Measurements from ENCODE around the gene RUNX2. TPM values are rescaled to one million over a fixed set of nuclear protein-coding genes. Genes with fewer than 3 reads are reported as not detected.
A peak's percentile ranks its signal among the peaks of the same experiment; 100 is the strongest.

RUNX2 gene
- polyA plus RNA-seq, 1 of the 3 experiments (the other 2 are of a cell fraction), result 4.4 TPM

GRCh38 chr6:45477790-45478189 is 149.7 kb downstream of the RUNX2 start:
- no peak overlapping the region for H3K4me3 ChIP-seq (ENCODE audit: low read depth in 2 of 2, low read length in 1 of 2)
- TF ChIP-seq MAX (IDR thresholded peaks at IDR 0.05; ENCODE audit: low read depth), result no peak
- no peak for TF ChIP-seq FOSL2 (IDR thresholded peaks at IDR 0.05; ENCODE audit: borderline replicate concordance, low read depth)
- no peak for TF ChIP-seq JUND (IDR thresholded peaks at IDR 0.05)
- TF ChIP-seq SIN3A (IDR thresholded peaks at IDR 0.05; ENCODE audit: borderline replicate concordance, low read depth, low read length), result no peak
- TF ChIP-seq TCF12 (IDR thresholded peaks at IDR 0.05), result no peak
- TF ChIP-seq TEAD4 (IDR thresholded peaks at IDR 0.05; ENCODE audit: borderline replicate concordance, insufficient read depth), result no peak
- no peak for TF ChIP-seq RCOR1 (IDR thresholded peaks at IDR 0.05; ENCODE audit: low read length)
- TF ChIP-seq, protein P1, sequence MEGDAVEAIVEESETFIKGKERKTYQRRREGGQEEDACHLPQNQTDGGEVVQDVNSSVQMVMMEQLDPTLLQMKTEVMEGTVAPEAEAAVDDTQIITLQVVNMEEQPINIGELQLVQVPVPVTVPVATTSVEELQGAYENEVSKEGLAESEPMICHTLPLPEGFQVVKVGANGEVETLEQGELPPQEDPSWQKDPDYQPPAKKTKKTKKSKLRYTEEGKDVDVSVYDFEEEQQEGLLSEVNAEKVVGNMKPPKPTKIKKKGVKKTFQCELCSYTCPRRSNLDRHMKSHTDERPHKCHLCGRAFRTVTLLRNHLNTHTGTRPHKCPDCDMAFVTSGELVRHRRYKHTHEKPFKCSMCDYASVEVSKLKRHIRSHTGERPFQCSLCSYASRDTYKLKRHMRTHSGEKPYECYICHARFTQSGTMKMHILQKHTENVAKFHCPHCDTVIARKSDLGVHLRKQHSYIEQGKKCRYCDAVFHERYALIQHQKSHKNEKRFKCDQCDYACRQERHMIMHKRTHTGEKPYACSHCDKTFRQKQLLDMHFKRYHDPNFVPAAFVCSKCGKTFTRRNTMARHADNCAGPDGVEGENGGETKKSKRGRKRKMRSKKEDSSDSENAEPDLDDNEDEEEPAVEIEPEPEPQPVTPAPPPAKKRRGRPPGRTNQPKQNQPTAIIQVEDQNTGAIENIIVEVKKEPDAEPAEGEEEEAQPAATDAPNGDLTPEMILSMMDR (IDR thresholded peaks at IDR 0.05), result no peak
- TF ChIP-seq MEF2A (IDR thresholded peaks at IDR 0.05; ENCODE audit: borderline replicate concordance, low read depth), result no peak
- TF ChIP-seq, protein P2, sequence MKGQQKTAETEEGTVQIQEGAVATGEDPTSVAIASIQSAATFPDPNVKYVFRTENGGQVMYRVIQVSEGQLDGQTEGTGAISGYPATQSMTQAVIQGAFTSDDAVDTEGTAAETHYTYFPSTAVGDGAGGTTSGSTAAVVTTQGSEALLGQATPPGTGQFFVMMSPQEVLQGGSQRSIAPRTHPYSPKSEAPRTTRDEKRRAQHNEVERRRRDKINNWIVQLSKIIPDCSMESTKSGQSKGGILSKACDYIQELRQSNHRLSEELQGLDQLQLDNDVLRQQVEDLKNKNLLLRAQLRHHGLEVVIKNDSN (IDR thresholded peaks at IDR 0.05; ENCODE audit: borderline replicate concordance, low read depth), result no peak
- WGBS (ENCODE audit: low lambda C conversion rate), result 13% methylated on average over 3 of the region's 3 CpGs
- H4K20me1 ChIP-seq (ENCODE audit: insufficient read depth), result no peaks in the 10 kb centered on the region
- H3F3A ChIP-seq (replicated peaks; ENCODE audit: insufficient read depth), result peaks cover 14% of the 10 kb centered on the region
- H3K9me2 ChIP-seq, result no peaks in the 10 kb centered on the region
- H3K27me3 ChIP-seq (ENCODE audit: insufficient read depth), result no peaks in the 10 kb centered on the region
- no peak overlapping the region for H3K9ac ChIP-seq
- H3K27ac ChIP-seq (ENCODE audit: low read depth in 2 of 2, low read length in 1 of 2), result peak overlapping the region in 1 of 2 experiments; percentile 74; a peak in 2 of 4 replicates
- peak overlapping the region; percentile 28; the same call in 1 of the 2 replicates for H3K4me2 ChIP-seq
- no peak overlapping the region for H2AFZ ChIP-seq (ENCODE audit: low read depth)
- ChIA-PET POLR2A (no interaction called here), CTCF (no interaction called here)
- no peak for DNase-seq
- no peaks in the 10 kb centered on the region for H3K79me2 ChIP-seq (ENCODE audit: insufficient read depth)
- H3K4me1 ChIP-seq (ENCODE audit: control insufficient read depth in 1 of 2, insufficient read depth in 2 of 2, low read depth in 1 of 2, low read length in 1 of 2), result peaks cover 0 to 31% of the 10 kb centered on the region in 2 experiments; a peak in 3 of 4 replicates
- H3K9me3 ChIP-seq, result no peaks in the 10 kb centered on the region
- no peaks in the 10 kb centered on the region for H3K36me3 ChIP-seq (replicated peaks in 1 of 2; ENCODE audit: control insufficient read depth in 1 of 2, insufficient read depth in 2 of 2, low read length in 1 of 2)

GRCh38 chr6:45478240-45478639 is 150.1 kb downstream of the RUNX2 start:
- POLR2A ChIA-PET, result no interaction called here
- TF ChIP-seq, protein P3, sequence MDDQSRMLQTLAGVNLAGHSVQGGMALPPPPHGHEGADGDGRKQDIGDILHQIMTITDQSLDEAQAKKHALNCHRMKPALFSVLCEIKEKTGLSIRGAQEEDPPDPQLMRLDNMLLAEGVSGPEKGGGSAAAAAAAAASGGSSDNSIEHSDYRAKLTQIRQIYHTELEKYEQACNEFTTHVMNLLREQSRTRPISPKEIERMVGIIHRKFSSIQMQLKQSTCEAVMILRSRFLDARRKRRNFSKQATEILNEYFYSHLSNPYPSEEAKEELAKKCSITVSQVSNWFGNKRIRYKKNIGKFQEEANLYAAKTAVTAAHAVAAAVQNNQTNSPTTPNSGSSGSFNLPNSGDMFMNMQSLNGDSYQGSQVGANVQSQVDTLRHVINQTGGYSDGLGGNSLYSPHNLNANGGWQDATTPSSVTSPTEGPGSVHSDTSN (IDR thresholded peaks at IDR 0.05), result peak; percentile 79
- TF ChIP-seq RFX5 (IDR thresholded peaks at IDR 0.05; ENCODE audit: low read length), result no peak
- TF ChIP-seq, protein P1 (IDR thresholded peaks at IDR 0.05), result no peak
- TF ChIP-seq EP300 (IDR thresholded peaks at IDR 0.05; ENCODE audit: borderline replicate concordance in 1 of 2, low read depth in 1 of 2, low read length in 1 of 2), result peak in 1 of 2 experiments; percentile 42; a peak in 1 of 4 replicates
- peak; percentile 84 for TF ChIP-seq FOSL2 (IDR thresholded peaks at IDR 0.05; ENCODE audit: borderline replicate concordance, low read depth)
- no peak for TF ChIP-seq RCOR1 (IDR thresholded peaks at IDR 0.05; ENCODE audit: low read length)
- TF ChIP-seq REST (IDR thresholded peaks at IDR 0.05; ENCODE audit: low read depth, low read length), result no peak
- TF ChIP-seq TCF12 (IDR thresholded peaks at IDR 0.05), result peak; percentile 75
- no peak for TF ChIP-seq EZH2phosphoT487 (IDR thresholded peaks at IDR 0.05; ENCODE audit: borderline replicate concordance, low read depth)
- TF ChIP-seq, protein P2 (IDR thresholded peaks at IDR 0.05; ENCODE audit: borderline replicate concordance, low read depth), result no peak

More at GRCh38 chr6:45478240-45478639, 150.1 kb downstream of the RUNX2 start:
- Histone ChIP-seq H3K4me2 (peak overlapping the region; percentile 28; the same call in 1 of the 2 replicates), H3K27ac (ENCODE audit: low read depth in 2 of 2, low read length in 1 of 2) (peak overlapping the region in 1 of 2 experiments; percentile 74; a peak in 2 of 4 replicates), H3K36me3 (replicated peaks in 1 of 2; ENCODE audit: control insufficient read depth in 1 of 2, insufficient read depth in 2 of 2, low read length in 1 of 2) (no peaks in the 10 kb centered on the region), H4K20me1 (ENCODE audit: insufficient read depth) (no peaks in the 10 kb centered on the region), H3K79me2 (ENCODE audit: insufficient read depth) (no peaks in the 10 kb centered on the region), H3K9ac (no peak overlapping the region), H3F3A (replicated peaks; ENCODE audit: insufficient read depth) (peaks cover 15% of the 10 kb centered on the region), H2AFZ (ENCODE audit: low read depth) (no peak overlapping the region), H3K4me1 (ENCODE audit: control insufficient read depth in 1 of 2, insufficient read depth in 2 of 2, low read depth in 1 of 2, low read length in 1 of 2) (peaks cover 0 to 32% of the 10 kb centered on the region in 2 experiments; a peak in 3 of 4 replicates), H3K9me3 (no peaks in the 10 kb centered on the region), H3K4me3 (ENCODE audit: low read depth in 2 of 2, low read length in 1 of 2) (no peak overlapping the region), H3K27me3 (ENCODE audit: insufficient read depth) (no peaks in the 10 kb centered on the region), H3K9me2 (no peaks in the 10 kb centered on the region)
- 9% methylated on average over 2 of the region's 2 CpGs for WGBS (ENCODE audit: low lambda C conversion rate)
- CTCF ChIA-PET, result no interaction called here
- no peak for DNase-seq
